ENCODE measurements around the gene BDH1.

BDH1 gene

DNA sequence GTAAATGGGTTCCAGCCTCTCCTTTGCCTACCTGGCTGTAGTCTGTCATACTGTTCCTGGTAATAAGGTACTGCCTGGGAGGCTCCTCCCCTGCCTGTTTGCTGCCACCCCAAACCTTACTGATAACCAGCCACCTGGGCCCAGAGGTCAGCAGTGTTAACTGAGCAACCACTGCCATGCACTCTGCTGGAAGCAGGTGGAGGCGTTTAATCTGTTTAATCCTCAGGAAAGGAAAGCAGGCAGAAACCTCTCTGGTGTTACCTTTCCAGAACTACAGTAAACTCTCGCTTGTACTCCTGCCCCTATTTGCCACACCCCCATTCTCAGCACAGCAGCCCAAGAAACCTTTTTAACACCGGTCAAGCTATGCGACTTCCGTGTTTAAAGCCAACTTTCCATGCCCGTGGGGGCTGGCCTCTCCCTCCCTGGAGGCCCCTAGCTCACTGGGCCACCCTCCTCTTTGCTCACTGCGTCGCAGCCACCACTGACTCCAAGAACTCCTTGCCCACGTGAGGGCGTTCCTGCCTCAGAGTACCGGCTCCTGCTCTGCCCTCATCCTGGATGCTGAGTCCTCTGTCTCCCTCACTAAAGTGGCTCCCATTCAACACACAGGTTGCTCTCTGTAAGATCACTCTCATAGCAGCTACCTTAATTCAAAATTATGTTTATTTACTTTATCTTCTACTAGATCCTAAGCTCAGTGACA is 8.3 kb downstream of the BDH1 start:
- DNase-seq: no peak

DNA sequence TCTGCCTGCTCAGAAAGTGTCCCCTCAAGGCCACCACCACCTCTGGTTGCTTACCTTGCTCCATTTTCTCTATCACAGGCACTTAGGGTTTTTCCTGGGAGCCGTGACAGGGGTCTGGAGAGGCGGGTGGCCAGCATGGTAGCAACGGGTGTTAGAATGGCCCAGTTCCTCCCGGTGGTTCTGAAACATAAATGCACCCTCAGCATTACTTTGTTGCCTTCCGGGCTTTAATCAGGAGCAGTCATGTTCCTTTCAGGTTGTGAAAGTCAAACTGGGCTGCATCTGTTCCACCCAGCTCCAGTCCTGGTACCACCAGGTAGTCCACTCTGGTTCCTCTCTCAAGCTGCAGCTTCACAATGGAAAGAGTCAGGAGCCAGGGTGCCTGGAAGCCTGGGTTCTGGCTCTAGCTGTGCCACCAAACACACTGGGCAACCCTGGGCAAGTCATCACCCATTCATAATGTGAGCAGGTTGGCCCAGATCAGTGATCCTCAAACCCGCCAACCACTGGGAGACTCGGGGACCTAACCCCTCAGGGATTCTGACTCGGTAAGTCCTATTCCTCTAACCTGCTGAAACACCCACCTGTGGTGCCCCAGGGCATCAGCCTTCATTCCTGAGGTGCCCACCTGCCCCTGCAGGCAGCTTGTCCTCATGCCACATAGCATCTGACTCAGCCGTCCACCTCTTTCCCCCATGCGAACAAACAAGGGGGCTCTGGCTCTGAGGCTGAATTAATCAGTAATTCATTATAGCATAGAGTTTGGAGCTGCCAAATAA is 9.3 kb downstream of the BDH1 start:
- DNase-seq: no peak

GRCh38 chr3:197545571-197545970 is 10.2 kb downstream of the BDH1 start:
- DNase-seq: no peak

- no peak for DNase-seq
These were observed 10.7 kb downstream of the BDH1 start for GRCh38 chr3:197545101-197545500.

DNA sequence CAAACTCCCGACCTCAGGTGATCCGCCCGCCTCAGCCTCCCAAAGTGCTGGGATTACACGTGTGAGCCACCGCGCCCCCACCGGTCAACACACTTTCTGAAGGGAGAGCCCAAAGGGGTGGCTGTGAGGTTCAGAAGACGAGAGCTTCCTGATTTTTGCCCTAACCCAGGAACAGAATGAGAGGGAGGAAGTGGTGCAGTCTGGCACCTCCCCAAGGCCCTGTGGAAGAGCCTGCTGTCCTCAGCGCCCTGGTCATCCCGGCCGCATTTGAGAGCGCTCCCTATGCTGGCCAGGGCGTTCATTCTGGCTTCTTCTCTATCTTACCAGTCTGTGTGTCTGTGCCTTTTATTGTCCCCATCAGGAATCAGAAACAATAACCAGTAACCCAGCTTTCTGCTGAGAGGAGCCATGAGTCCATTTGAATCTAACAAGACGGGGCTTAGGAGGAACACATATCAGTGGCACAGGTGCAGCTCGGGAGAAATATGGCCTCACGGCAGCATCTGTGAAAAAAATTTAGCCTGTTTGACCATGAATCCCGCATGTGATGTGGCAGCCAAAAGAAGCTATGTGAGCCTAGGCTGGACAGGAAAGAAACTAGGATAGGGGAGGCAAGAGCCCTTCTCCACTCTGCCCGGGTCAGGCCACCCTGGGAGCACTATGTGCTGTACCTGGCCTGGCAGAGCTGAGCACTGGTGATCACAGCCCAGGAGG is 12.9 kb downstream of the BDH1 start:
- no peak for DNase-seq

GRCh38 chr3:197541756-197542539 is 13.8 kb downstream of the BDH1 start:
- DNase-seq: no peak

DNA sequence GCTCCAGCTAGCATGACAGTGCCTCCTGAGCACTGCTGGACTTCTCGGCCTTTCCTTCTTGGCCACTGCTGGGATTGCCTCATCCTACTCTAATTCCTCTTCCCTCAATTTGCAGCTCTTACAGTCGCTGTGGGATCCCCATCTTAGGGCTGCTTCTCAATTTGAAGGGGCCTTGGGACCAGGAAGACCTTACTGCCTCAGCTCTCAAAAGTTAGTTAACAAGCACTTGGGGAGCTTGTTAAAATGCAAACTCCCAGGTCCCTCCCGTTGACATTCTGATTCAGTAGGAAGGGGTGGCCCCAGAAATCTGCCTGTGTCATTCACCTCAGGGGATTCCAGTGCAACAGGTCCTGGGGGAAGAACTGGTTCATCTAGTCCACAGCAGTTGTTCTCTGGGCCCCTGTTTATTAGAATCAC is 14.8 kb downstream of the BDH1 start:
- no peak for DNase-seq

DNA sequence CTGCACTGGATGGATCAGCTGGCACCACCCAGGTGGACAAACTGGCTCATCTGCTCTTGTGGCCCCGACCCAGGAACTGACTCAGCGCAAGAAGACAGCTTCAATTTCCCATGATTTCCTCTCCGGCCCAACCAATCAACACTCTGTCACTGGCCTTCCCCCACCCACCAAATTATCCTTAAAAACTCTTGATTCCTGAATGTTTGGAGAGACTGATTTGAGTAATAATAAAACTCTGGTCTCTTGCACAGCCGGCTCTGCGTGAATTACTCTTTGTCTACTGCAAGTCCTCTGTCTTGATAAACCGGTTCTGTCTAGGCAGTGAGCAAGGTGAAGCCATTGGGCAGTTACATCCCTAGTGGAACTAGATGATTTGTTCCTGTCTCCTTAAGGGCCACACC is 16.1 kb downstream of the BDH1 start:
- no peak for DNase-seq

DNA sequence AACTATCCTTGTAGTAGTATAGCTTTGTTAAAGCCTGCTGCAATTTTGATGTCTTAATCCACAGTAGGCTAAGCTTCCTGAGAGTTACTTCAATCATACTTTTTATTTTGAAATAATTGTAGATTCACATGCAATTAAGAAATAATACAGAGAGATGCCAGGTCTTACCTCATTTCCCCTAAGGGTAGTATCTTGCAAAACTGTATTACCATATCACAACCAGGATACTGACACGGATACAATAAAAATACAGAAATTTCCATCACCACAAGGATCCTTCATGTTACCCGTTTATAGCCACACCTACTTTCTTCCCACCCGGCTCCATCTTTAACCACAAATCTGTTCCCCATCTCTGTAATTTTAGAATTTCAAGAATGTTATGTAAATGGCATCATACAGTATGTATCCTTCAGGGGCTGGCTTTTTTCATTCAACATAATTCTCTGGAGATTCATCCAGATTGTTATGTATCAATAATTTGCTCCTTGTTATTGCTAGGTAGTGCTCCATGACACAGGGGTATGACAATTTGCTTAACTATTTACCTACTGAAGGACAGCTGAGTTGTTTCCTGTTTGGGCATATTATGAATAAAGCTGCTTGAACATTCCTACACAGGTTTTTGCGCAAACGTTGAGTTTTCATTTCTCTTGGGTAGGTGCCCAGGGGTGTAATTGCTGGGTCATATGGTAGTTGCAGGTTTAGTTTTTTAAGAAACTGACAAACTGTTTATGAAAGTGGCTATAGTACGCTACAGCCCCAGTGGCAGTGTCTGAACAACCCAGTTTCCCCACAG is 21.6 kb downstream of the BDH1 start:
- no peak for DNase-seq

GRCh38 chr3:197533396-197533795 is 22.4 kb downstream of the BDH1 start:
- DNase-seq: no peak

GRCh38 chr3:197532388-197532787 is 23.4 kb downstream of the BDH1 start:
- DNase-seq: no peak

DNA sequence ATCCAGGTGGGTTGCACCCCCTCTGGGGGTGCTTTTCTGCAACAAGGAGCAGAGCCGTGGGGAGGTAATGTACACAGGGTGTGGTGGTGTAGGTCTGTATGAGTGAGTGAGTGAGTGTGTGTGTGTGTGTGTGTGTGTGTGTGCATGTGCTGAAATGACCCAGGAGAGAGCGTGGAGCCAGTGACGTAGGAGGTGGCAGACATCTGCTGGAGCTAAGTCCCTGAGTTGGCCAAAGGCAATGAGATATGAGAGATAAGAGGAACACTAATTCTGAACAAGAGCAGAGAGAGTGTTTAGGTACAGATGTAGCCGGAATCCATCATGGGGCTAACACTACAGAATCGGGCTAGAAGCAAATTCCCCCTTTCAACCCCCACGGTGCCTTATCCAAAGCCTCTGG is 27.6 kb downstream of the BDH1 start:
- no peak for DNase-seq

DNA sequence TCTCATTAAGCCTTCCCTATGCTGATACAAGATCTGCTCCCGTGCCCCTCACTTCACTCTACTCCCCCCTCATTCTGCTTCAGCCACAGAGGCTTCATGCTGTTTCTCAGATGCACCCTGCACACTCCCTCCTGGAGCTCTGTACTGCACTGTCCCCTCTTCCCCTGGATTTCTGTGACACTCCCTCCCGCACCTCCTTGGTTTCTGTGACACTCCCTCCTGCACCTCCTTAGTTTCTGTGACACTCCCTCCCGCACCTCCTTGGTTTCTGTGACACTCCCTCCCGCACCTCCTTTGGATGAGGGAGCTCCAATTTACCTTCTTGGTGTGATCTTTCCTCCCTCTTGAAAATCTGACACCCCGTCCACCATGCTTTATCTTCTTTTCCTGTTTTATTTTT is 28.2 kb downstream of the BDH1 start:
- DNase-seq: no peak

- DNase-seq: no peak
These were observed 30.1 kb downstream of the BDH1 start for GRCh38 chr3:197525706-197526105.

- no peak for DNase-seq
These were observed 31.6 kb downstream of the BDH1 start for GRCh38 chr3:197524128-197524527.

GRCh38 chr3:197523526-197523925 is 32.2 kb downstream of the BDH1 start:
- no peak for DNase-seq

DNA sequence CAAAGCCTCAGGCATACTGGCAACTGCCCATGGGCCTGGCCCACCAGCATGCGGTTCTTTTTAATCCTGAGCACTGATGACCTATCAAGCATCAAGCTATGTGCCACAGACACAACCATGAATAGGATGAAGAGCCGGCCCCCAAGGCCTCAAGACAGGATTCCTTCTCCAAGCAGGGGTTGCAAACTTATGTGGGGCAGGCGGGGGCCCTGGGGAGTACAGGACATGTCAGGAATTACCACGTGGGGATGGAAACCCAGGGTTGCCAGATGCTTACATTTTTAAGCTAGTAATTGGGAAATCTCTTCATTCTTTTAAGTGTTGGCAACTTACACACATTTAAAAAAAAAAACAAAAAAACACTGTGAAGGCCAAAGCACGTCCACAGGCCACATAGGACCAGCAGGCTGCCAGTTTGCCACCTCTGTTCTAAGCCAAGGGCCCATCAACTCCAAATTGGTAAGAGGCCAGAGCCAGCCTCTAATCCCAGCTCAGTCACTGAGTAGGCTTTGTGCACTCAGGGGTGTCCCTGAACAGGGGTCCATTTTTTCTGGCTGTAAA is 32.8 kb downstream of the BDH1 start:
- no peak for DNase-seq

DNA sequence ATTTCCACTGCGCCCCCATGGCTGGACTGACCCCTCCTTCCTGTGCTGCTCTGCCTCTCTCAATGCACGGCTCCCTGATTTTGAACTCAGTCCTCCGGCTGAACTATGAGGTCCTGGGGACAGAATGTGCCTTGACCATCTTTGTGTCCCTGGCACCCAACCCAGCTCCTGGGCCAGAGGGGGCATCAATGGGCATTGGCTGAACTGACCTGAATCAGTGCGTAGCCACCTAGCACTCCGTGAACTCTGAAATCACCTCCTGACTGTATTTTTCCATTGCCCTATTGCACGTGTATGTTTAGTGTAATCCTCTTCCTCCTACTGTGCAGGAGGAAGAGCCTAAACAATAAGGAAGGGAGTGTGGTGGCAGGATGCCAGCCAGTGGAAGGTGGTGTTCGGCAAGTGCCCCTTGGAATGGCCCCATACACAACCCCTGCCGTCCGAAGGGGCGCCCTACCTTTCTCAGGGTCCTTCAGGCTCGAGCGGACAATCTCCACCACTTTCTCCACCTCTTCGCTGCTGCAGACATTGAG is 33.5 kb downstream of the BDH1 start:
- DNase-seq: no peak

DNA sequence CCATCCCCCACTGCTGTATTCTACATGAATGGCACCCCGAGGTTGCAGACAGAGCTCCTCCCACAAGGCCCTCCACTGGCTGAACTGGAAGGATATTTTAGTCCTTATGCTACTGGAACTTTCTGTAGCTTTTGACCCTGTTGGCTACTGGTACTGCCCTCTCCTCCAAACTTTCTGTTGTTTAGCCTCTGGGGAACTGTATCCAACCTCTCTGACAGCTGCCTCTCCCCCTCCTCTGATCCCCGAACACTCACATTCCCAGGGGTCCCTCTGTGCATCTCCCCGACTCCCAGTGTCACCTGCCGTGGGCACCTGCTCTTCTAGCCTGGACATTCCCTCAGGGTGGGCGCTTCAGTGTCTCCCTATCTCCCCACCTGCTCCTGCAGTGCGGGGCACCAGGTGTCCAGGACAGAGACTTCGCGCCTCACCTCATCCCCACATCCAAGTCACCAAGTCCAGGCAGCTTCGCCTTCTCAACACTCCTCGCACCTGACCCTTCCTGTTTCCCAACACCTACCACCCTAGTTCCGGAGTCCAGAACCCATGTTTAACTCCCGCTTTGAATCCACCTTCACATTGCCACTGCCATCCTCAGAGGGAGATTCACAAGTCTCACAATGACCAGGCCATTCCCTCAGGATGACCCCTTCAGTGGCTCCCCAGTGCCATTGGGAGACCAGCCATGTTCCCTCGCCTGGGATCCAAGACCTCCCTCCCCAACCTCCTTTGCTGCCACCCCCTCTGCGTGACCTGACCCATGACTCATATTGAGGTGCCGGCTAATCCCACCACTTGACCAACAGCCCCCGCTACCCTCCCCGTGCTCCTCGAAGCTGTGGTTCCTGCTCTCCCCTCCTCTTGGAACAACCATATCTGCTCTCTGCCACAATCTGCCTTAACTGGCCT is 34.2 kb downstream of the BDH1 start:
- no peak for DNase-seq

Measured in GOT3 (cell line).